DMS53 treated with DMSO at 0.1 percent for 48 hours (cell line): ENCODE results near the gene BIRC7.
A peak's percentile ranks its signal among the peaks of the same experiment; 100 is the strongest.
"Not testable (repeated sequence)": the region's sequence is repeated elsewhere in the genome, so short reads cannot be mapped to it uniquely, and the experiment has no call there.

Experiments used
- DNase-seq: peaks from one replicate; lab custom pipeline; 2025; ENCODE audit not compliant: unreplicated experiment; lab: John Stamatoyannopoulos, UW

The BIRC7 gene

GRCh38 chr20:63246490-63247288 lies 11.0 kb downstream of the BIRC7 start:
- DNase-seq, result peak; percentile 48

DNA sequence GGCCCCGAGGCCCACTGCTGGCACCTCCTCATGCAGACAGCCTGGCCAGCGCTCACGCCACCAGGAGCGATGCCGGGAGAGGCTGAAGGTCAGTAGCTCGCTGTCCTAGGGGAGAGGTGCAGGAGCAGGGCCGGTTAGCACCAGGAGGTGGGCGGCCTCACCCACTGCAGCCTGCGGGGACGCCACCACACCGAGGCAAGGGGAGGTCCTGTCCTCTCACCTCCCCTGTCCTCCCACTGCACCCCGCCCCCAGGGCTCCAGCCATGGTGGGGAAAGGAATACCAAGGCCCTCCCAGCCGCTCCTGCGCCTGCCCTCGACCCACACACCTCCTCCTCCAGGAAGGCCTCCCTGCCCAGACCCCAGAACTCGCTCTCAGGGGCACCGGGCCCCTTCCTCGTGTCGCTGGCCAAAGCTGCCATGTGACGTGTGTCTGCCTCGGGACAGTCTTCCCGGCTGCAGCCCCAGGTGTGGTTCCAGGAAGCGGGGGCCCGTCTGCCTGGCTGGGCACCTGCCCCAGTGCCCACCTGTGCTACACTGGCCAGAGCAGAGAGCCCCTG lies 12.0 kb downstream of the BIRC7 start:
- DNase-seq, result no peak

DNA sequence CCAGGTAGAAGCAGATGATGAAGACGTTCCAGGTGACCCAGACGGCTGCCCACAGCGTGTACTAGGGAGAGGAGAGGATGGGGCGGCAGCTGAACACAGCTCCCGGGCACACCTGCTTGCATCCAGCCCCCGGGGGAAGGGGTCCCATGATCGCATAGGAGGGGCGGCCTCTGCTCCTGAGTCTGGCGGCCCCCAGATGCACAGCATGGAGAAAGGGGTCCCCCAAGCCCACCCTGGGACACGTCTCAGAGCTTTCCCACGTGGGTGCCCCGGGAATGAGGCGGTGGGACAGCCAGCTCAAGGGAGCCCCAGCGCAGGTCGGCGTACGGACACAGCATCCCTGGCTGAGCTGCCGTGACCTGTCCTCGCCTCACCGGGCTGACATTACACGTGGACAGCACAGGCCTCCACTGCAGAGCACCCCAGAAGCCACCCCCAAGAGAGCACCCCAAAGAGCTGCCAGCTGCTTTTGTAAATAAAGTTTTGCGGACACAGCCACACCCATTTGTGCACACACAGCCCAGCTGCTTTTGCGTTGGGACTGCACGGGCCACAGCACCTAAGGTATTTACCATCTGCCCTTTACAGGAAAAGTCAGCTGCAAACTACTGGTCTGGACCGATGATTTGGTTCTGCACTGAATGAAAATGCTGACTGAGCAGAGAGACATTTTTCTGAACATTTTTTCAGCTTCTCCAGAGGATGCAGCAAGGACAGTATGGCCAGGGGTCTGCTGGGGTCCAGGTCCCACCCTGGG lies 13.3 kb downstream of the BIRC7 start:
- no peak for DNase-seq

DNA sequence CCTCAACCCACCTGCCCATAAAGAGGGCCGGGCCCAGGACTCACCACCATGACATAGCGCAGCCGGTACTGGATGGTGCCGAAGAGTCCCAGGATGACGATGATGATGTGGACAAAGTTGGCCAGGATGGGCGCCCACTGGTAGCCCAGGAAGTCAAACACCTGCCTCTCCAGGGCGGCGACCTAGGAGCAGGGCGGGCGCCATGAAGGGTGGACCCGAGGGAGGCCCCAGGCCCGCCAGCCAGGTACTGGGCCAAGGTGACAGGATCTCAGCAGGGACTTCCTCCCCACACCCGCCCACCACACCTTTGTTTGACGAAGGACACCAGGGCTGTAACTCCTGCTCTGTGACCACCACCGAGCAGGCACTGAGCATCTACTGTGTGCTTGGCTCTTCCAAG lies 14.2 kb downstream of the BIRC7 start:
- no peak for DNase-seq

DNA sequence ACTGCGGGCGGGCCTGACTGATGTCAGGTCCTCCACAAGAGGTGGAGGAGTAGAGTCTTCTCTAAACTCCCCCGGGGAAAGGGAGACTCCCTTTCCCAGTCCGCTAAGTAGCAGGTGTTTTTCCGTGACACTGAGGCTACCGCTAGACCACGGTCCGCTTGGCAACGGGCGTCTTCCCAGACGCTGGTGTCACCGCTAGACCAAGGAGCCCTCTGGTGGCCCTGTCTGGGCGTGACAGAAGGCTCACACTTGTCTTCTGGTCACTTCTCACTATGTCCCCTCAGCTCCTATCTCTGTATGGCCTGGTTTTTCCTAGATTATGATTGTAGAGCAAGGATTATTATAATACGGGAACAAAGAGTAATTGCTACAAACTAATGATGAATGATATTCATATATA lies 15.6 kb downstream of the BIRC7 start:
- not testable (repeated sequence) for DNase-seq

DNA sequence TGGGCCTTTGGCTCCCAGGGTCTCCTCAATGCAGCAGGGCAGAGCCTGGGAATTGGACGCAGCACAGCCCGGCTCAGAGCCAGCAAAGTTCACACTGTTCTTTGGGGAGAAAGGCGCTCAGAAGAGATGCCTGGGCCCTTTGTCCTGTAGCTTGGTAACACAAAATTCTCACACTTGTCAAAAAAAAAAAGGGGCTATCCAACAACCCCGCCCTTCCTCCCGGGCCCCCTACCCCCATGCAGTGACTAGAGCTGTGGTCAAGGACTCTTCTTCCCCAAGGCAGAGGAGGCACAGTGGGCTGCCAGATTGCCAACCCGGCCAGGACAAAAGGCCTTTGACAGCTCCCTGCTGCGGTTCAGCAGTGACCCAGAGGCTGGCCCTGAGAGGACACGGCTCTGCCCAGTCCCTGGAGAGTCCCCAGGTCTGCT lies 16.6 kb downstream of the BIRC7 start:
- DNase-seq, result no peak

- DNase-seq, result no peak
Measured at GRCh38 chr20:63253065-63253437, 17.3 kb downstream of the BIRC7 start.

DNA sequence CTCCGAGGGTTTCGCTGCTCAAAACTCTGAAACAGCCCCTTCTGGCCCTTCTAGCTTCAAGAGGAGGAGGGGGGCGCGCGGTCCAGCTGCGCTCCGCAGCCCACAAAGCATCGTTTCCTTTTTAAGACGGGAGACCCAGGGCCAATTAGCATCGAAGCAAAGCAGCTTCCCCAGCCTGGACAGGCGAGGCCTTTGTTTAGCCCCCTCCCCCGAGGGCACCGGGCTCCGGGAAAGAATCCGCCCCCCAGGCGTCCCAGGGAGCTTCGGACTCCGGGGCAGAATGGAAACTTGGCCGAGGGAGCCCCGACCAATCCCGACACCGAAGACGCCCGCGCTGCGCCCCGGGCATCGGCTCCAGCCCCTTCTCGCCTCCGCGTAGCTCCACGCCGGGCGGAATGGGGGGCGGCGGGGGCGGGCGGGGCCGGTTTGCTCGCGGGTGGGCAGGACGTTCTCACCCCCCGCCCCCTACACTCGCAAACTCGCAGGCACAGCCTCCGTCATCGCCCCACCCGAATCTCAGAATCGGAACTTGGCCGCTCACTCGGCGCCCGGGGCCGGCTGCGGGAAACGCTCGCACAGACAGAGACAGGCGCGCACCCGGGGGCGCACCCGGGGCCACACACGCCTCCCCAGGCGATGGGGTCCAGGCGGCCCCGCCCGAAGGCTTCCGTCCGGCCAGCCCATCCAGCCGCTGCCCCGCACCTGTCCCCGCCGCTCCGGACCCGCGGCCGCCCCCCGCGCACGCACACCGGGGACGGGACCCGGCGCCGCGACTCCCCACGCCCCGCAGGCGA lies 17.9 kb downstream of the BIRC7 start:
- no peak for DNase-seq

DNA sequence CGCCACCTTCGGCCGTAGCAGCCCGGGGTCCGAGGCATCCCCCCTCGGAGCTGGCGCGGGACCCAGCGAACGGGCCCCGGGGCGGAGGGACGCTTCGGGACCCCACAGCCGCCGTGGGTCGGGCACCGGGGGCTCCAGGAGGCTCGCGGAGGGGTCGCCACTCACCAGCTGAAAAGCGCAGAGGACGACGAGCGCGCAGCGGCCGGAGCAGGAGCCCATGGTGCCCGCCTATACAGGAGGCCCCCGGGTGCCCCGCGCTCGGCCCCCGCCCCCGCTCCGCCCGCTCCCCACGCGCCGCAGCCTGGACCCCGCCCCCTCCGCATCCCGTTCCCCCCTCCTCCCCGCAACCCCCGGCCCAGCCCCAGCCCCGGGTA lies 18.5 kb downstream of the BIRC7 start, which contains the start of gene NKAIN4:
TSS of gene NKAIN4 (minus strand) at position 232 of the 374 bp plus-strand sequence. CDS start at position 219, 13 bp downstream.
- no peak for DNase-seq

- DNase-seq, result no peak
Measured at GRCh38 chr20:63254606-63255384, 19.1 kb downstream of the BIRC7 start.

DNA sequence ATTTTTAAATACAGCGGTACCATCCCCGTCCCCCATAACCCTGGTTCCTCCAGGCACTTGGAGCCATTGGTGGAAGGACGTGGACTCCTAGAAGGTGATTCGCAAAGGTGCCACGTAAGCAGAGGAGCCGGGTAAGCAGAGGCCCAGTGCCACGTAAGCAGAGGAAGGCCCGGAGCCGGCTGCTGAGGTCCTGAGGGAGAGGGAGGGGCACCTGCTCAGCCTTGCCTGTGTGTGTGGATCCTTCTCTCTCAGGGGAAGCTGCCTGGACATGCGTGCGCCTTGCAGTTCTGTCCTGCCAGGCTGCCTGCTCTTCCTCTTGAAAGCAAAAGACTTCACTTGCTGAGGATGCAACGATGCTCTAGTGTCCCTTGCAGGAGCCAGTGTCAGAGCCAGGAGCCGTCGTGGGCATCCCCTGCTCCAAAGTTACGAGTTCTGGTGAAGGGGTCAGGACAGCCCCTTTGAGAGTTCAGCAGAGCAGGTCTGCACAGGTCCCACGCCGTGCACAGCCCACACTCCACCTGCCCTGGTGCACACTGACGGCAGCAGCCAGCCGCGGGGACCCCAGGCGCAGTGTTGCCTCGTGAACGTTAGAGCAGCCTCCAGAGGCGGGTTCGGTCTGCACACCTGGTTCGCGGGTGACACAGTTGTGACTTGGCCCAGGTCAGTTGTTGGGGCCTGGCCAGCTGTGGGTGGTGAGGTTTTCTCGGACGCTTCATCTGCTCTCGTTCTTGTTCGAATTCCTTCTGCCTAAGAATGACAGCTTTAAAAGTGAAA lies 20.4 kb downstream of the BIRC7 start:
- DNase-seq, result no peak

GRCh38 chr20:63256954-63257353 lies 21.2 kb downstream of the BIRC7 start:
- DNase-seq, result no peak

DNA sequence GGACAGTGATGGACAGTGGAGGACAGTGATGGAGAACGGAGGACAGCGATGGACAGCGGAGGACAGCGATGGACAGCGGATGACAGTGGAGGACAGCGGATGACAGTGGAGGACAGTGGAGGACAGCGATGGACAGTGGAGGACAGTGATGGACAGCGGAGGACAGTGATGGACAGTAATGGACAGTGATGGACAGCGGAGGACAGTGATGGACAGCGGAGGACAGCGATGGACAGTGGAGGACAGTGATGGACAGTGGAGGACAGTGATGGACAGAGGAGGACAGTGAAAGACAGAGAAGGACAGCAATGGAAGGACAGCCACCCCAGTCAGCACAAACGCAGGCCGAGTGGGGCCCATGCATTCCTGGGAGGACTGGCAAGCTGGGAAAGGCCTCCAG lies 21.9 kb downstream of the BIRC7 start:
- DNase-seq, result no peak

GRCh38 chr20:63258781-63259180 lies 23.1 kb downstream of the BIRC7 start:
- no peak for DNase-seq

- DNase-seq, result no peak
Measured at GRCh38 chr20:63259734-63260460, 24.2 kb downstream of the BIRC7 start.

DNA sequence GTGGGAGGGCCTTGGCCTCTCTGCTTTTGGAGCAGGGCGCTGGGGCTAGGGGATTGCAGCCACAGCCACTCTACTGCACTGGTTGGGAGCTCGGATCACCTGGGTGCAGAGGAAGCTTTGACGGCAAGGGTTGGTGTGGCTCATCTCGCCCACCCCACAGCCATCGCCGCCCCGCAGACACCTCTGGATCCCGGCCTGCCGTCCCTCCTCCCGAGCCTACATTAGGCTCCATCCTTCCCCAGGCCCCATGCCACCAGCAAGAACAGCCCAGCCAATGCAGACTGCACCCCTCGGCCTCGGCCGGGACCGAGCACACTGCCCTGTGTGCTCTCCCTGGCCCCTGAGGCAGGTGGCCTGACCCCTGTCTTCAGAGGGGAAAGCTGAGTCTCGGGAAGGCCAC lies 24.8 kb downstream of the BIRC7 start:
- no peak for DNase-seq

GRCh38 chr20:63261060-63261794 lies 25.5 kb downstream of the BIRC7 start:
- DNase-seq, result no peak

GRCh38 chr20:63261795-63262528 lies 26.3 kb downstream of the BIRC7 start:
- DNase-seq, result no peak
